Cardiac muscle cell (in vitro differentiated cells and primary cell): Measurements from ENCODE around the gene PRCP. TPM values are rescaled to one million over a fixed set of nuclear protein-coding genes. Genes with fewer than 3 reads are reported as not detected.

Source experiments
- DNase-seq, 2 donors: peaks; one replicate each; pipeline versions ENCODE4 v3.0.0 to v3.0.0-alpha.2; 2010 to 2017; ENCODE audit warnings: low read depth in 1 of 2, low spot score in 1 of 2
- H3K27ac ChIP-seq: fragments of 200-600 bp; sonication (generic); 2 replicates; pipeline ENCODE4 v1.5.1; 2016
- H3K27me3 ChIP-seq: fragments of 200-600 bp; sonication (generic); 2 replicates; pipeline ENCODE4 v1.6.0; 2016; ENCODE audit warnings: control low read depth
- H3K36me3 ChIP-seq: fragments of 200-600 bp; sonication (generic); 2 replicates; pipeline ENCODE4 v1.5.1; 2016; ENCODE audit warnings: control low read depth
- H3K4me1 ChIP-seq: fragments of 200-600 bp; sonication (generic); 2 replicates; pipeline ENCODE4 v1.8.1; 2017; ENCODE audit warnings: low read depth, mild to moderate bottlenecking, mixed run types
- H3K4me3 ChIP-seq: fragments of 200-600 bp; sonication (generic); 2 replicates; pipeline ENCODE4 v1.5.1; 2016; ENCODE audit warnings: mild to moderate bottlenecking
- H3K9me3 ChIP-seq: fragments of 200-600 bp; sonication (generic); 2 replicates; pipeline ENCODE4 v1.5.1; 2017; ENCODE audit warnings: low read depth, mild to moderate bottlenecking, control low read depth
- polyA plus RNA-seq: library from polyadenylated mRNA; unstranded; fragments of >200 nt; fragmentation: Nextera tagmentation; extraction: Ambion mirVana; gene quantifications from 2 replicates; pipeline ENCODE4 v1.2.1, GENCODE V29; 2016
- total RNA-seq: library from RNA; depleted of rRNA; stranded (reverse); fragments of >200 nt; gene quantifications from 2 replicates; pipeline ENCODE4 v1.2.3, GENCODE V29; 2016
- TF ChIP-seq, protein P1 (sequence below): IDR thresholded peaks from 2 replicates; pipeline ENCODE4 v1.5.1; 2012; ENCODE audit warnings: low read depth, mild to moderate bottlenecking, low read length

Gene PRCP
- total and polyA plus RNA-seq, 2 experiments from 2014 or later, result 61.1 to 106 TPM

DNA sequence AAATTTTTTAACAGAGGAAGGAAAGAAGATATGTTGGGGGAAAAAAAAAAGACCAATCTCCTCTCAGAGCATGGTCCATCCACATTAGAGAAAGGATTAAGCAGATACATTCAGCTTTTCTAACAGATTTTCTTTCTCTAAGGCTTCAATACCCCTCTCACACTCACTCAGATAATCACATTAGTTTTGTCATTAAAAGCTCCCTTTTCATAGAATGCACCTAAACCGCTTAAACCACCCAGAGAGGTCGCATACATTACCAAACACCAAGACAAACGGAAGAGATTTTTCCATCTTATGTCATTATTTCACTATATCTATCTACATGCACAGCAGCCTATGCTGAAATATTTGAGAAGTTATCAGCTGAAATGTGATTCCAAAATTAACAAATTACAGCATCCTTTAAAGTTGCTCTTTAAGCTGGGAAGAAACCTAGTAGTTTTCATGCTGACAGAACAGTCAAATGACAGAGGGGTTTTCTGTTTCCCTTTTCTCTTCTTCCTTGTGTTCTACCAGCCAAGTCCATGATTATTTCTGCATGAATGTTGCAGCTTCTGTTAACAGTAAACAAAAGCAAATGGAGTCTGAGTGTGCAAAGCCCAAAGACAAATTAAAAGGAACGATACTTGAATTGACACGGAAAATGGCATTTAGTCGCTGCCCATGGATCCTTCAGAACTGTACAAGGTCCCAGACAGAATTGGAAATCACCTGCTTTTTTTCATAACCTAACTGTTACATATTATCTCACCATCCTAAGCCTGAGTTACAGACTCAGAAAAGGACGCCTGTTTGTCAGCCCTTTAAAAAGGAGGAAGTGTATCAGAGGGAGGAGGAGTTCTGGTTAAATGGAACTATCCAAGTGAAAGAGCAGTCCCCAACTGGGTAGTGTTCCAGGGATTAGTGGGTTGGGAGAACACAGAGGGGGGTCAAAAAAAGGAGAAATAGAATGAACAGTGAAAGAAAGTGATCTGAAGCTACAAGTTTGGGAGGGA is 54.6 kb downstream of the PRCP start:
- Histone ChIP-seq H3K27ac (peak overlapping the region; percentile 6), H3K9me3 (no peaks in the 10 kb centered on the region), H3K36me3 (peaks cover 5% of the 10 kb centered on the region), H3K4me1 (peaks cover 11% of the 10 kb centered on the region), H3K27me3 (no peaks in the 10 kb centered on the region), H3K4me3 (no peak overlapping the region)
- DNase-seq, result no peak
- TF ChIP-seq, protein P1, sequence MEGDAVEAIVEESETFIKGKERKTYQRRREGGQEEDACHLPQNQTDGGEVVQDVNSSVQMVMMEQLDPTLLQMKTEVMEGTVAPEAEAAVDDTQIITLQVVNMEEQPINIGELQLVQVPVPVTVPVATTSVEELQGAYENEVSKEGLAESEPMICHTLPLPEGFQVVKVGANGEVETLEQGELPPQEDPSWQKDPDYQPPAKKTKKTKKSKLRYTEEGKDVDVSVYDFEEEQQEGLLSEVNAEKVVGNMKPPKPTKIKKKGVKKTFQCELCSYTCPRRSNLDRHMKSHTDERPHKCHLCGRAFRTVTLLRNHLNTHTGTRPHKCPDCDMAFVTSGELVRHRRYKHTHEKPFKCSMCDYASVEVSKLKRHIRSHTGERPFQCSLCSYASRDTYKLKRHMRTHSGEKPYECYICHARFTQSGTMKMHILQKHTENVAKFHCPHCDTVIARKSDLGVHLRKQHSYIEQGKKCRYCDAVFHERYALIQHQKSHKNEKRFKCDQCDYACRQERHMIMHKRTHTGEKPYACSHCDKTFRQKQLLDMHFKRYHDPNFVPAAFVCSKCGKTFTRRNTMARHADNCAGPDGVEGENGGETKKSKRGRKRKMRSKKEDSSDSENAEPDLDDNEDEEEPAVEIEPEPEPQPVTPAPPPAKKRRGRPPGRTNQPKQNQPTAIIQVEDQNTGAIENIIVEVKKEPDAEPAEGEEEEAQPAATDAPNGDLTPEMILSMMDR, result no peak

GRCh38 chr11:82843057-82843795 is 57.0 kb downstream of the PRCP start:
- Histone ChIP-seq H3K27ac (no peak overlapping the region), H3K9me3 (no peaks in the 10 kb centered on the region), H3K4me1 (peaks cover 10% of the 10 kb centered on the region), H3K4me3 (no peak overlapping the region), H3K27me3 (no peaks in the 10 kb centered on the region), H3K36me3 (no peaks in the 10 kb centered on the region)
- TF ChIP-seq, protein P1, result no peak
- no peak for DNase-seq

GRCh38 chr11:82842019-82842418 is 58.2 kb downstream of the PRCP start:
- H3K36me3 ChIP-seq, result peaks cover 7% of the 10 kb centered on the region
- no peaks in the 10 kb centered on the region for H3K9me3 ChIP-seq
- H3K4me3 ChIP-seq, result no peak overlapping the region
- no peak overlapping the region for H3K27ac ChIP-seq
- peak in 1 of 2 donors; percentile 11 for DNase-seq
- H3K4me1 ChIP-seq, result peaks cover 10% of the 10 kb centered on the region
- TF ChIP-seq, protein P1, result no peak
- H3K27me3 ChIP-seq, result no peaks in the 10 kb centered on the region

DNA sequence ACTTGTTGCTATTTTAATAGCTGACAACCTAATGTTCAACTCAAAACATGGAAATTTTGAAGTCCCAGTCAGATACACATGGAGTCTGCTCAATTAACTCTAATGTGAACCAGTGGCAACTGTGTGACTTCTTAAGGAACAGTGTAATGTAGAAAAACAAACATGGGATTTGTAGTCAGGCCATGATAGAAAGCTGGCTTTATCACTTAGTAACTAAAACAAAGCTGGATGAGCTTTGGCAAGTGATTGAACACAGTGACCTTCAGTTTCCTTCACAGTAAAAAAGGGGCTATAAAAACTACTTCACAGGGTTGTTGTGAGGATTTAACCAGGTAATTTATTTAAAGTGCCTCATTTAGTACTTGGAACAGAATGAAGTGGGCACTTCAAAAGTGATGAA is 62.6 kb downstream of the PRCP start:
- no peak overlapping the region for H3K4me3 ChIP-seq
- no peak overlapping the region for H3K27ac ChIP-seq
- H3K4me1 ChIP-seq, result peaks cover 6% of the 10 kb centered on the region
- peaks cover 7% of the 10 kb centered on the region for H3K36me3 ChIP-seq
- TF ChIP-seq, protein P1, result no peak
- no peaks in the 10 kb centered on the region for H3K27me3 ChIP-seq
- no peak for DNase-seq
- H3K9me3 ChIP-seq, result no peaks in the 10 kb centered on the region

GRCh38 chr11:82832983-82833382 is 67.2 kb downstream of the PRCP start:
- Histone ChIP-seq H3K4me1 (no peaks in the 10 kb centered on the region), H3K27ac (no peak overlapping the region), H3K4me3 (no peak overlapping the region), H3K27me3 (no peaks in the 10 kb centered on the region), H3K36me3 (peaks cover 6% of the 10 kb centered on the region), H3K9me3 (no peaks in the 10 kb centered on the region)
- TF ChIP-seq, protein P1, result no peak
- DNase-seq, result no peak
